HepG2 (cell line): ENCODE results near the gene AGER. TPM values are rescaled to one million over a fixed set of nuclear protein-coding genes. Genes with fewer than 3 reads are reported as not detected.

Experiments
- BHLHE40 ChIP-seq: IDR thresholded peaks from 2 replicates; pipeline ENCODE4 v1.6.1; 2011; ENCODE audit warnings: low read length, improper control_type of control experiment
- CCDC6 ChIP-seq: sonication (generic); formaldehyde crosslinking; IDR thresholded peaks from 2 replicates; pipeline ENCODE4 v1.8.1; 2022; ENCODE audit warnings: mild to moderate bottlenecking, missing genetic modification reagents, moderate library complexity
- ESRRA ChIP-seq: sonication (generic); formaldehyde crosslinking; IDR thresholded peaks from 2 replicates; pipeline ENCODE4 v1.5.1; 2020; ENCODE audit warnings: mild to moderate bottlenecking, low read depth, missing genetic modification reagents
- FOSL2 ChIP-seq: sonication (generic); formaldehyde crosslinking; IDR thresholded peaks from 2 replicates; pipeline ENCODE4 v1.4.0; 2020; ENCODE audit warnings: missing genetic modification reagents
- GABPB1 ChIP-seq: IDR thresholded peaks from 2 replicates; pipeline ENCODE4 v1.6.1; 2016; ENCODE audit warnings: mild to moderate bottlenecking, missing genetic modification reagents, moderate library complexity, missing compliant biosample characterization
- GTF3A ChIP-seq: sonication (generic); formaldehyde crosslinking; conservative IDR thresholded peaks from 2 replicates; pipeline ENCODE4 v1.4.0; 2020; ENCODE audit warnings: mild to moderate bottlenecking, missing genetic modification reagents
- HOXA3 ChIP-seq: sonication (generic); formaldehyde crosslinking; IDR thresholded peaks from 2 replicates; pipeline ENCODE4 v1.5.0; 2020; ENCODE audit warnings: missing genetic modification reagents
- KLF16 ChIP-seq, 2 experiments: sonication (generic) in 1 of 2; formaldehyde crosslinking in 1 of 2; IDR thresholded peaks; 2 replicates each; pipeline versions ENCODE4 v1.6.1 to v1.8.0; 2016 to 2023; ENCODE audit warnings: missing genetic modification reagents in 2 of 2, missing compliant biosample characterization in 1 of 2
- SIN3B ChIP-seq: fragments of 150-350 bp; IDR thresholded peaks from 2 replicates; pipeline ENCODE4 v1.6.1; 2014; ENCODE audit warnings: low read length
- TSC22D2 ChIP-seq: sonication (generic); formaldehyde crosslinking; IDR thresholded peaks from 2 replicates; pipeline ENCODE4 v1.5.1; 2020; ENCODE audit warnings: missing genetic modification reagents, mild to moderate bottlenecking, borderline replicate concordance
- ZFAT ChIP-seq: sonication (generic); formaldehyde crosslinking; conservative IDR thresholded peaks from 2 replicates; pipeline ENCODE4 v1.8.1; 2023; ENCODE audit warnings: missing genetic modification reagents, inconsistent platforms
- ZFP41 ChIP-seq: sonication (generic); formaldehyde crosslinking; IDR thresholded peaks from 2 replicates; pipeline ENCODE4 v1.4.0; 2020; ENCODE audit warnings: mild to moderate bottlenecking, missing genetic modification reagents, borderline replicate concordance
- ZKSCAN5 ChIP-seq: sonication (generic); formaldehyde crosslinking; IDR thresholded peaks from 2 replicates; pipeline ENCODE4 v1.5.1; 2020; ENCODE audit warnings: mild to moderate bottlenecking, missing genetic modification reagents
- ZNF10 ChIP-seq: sonication (generic); formaldehyde crosslinking; IDR thresholded peaks from 2 replicates; pipeline ENCODE4 v1.4.0; 2020; ENCODE audit warnings: mild to moderate bottlenecking, low read depth, missing genetic modification reagents, borderline replicate concordance
- ZNF101 ChIP-seq: sonication (generic); formaldehyde crosslinking; IDR thresholded peaks from 2 replicates; pipeline ENCODE4 v1.4.0; 2020; ENCODE audit warnings: mild to moderate bottlenecking, low read depth, missing genetic modification reagents, borderline replicate concordance
- ZNF367 ChIP-seq: sonication (generic); formaldehyde crosslinking; IDR thresholded peaks from 2 replicates; pipeline ENCODE4 v1.4.0; 2020; ENCODE audit warnings: missing genetic modification reagents, borderline replicate concordance
- ZNF460 ChIP-seq: sonication (generic); formaldehyde crosslinking; IDR thresholded peaks from 2 replicates; pipeline ENCODE4 v1.5.1; 2020; ENCODE audit warnings: missing genetic modification reagents, mild to moderate bottlenecking, borderline replicate concordance
- ZNF558 ChIP-seq: sonication (generic); formaldehyde crosslinking; IDR thresholded peaks from 2 replicates; pipeline ENCODE4 v1.9.0; 2022; ENCODE audit warnings: mild to moderate bottlenecking, missing genetic modification reagents, borderline replicate concordance
- ZNF782 ChIP-seq: sonication (generic); formaldehyde crosslinking; IDR thresholded peaks from 2 replicates; pipeline ENCODE4 v1.4.0; 2020; ENCODE audit warnings: missing genetic modification reagents, mild to moderate bottlenecking, borderline replicate concordance
- ZSCAN31 ChIP-seq: sonication (generic); formaldehyde crosslinking; IDR thresholded peaks from 2 replicates; pipeline ENCODE4 v1.5.0; 2020; ENCODE audit warnings: low read depth, mild to moderate bottlenecking, missing genetic modification reagents
- polyA plus RNA-seq, 8 experiments: library from polyadenylated mRNA; depleted of rRNA in 3 of 8; stranded (reverse) in 7 of 8; unstranded in 1 of 8; fragments of >200 nt; fragmentation: Illumina TruSeq in 4 of 8; extraction: Trizol in 4 of 8; gene quantifications; 2 replicates each; pipeline versions ENCODE4 v1.2.1 to v1.2.3, GENCODE V29; 2011 to 2016; ENCODE audit warnings: low read depth in 4 of 8, missing spikeins in 1 of 8, mixed read lengths in 1 of 8; ENCODE audit not compliant: insufficient read depth in 1 of 8
- total RNA-seq, 5 experiments: library from RNA; depleted of rRNA; stranded (reverse); fragments of >200 nt; fragmentation: Illumina TruSeq; extraction: Trizol; gene quantifications; 2 replicates each; pipeline ENCODE4 v1.2.3, GENCODE V29; 2016; ENCODE audit warnings: low read depth in 1 of 5
- TF ChIP-seq, protein P1 (sequence below): sonication (generic); formaldehyde crosslinking; IDR thresholded peaks from 2 replicates; pipeline ENCODE4 v1.8.0; 2022; ENCODE audit warnings: missing genetic modification reagents, mild to moderate bottlenecking, borderline replicate concordance
- TF ChIP-seq, protein P2 (sequence below): sonication (generic); formaldehyde crosslinking; conservative IDR thresholded peaks from 2 replicates; pipeline ENCODE4 v1.4.0; 2020; ENCODE audit warnings: missing genetic modification reagents
- TF ChIP-seq, protein P3 (sequence below): IDR thresholded peaks from 2 replicates; pipeline ENCODE4 v1.6.1; 2016; ENCODE audit warnings: missing genetic modification reagents, missing compliant biosample characterization

The AGER gene
- total and polyA plus RNA-seq, 2 of the 13 experiments (the other 11 are each of a cell fraction or from before 2014, with no cell fraction given), result 1.9 to 5.1 TPM

DNA sequence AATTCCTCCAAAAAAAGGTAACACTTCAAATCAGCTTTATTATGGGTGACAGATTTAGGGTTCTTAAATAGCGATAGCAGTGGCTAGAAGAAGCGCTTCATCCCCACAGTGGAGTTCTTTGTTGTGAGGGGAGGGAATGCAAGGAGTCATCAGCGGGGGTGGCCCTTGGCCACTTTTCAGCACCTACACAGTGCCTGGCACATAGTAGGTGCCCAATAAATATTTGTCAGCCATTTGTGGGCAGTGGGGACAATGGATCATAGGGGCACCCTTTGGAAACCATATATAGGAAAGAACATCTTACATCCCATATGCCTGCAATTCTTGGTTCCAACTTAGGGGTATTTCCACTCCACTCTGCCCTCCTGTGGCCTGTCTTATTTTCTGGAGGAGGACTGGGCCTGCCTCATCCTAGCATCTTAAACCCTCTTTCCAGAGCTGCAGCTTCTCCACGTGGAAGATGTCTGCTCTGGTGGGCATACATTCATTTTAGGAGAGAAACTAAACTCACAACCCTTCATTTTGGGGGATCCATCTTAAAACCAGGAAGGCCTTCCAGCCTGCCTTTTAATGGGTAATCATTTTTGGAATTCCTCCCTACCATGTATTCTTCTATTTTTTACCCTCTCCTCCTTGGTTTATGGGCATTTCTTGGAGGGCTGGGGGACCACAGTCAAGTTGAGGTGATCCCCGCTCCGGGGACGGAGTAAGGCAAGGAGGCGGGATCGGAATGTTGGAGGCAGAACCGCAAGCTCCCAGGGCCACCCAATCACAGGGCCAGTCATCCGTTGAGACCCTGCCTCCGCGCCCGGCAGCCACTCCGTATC lies 11.0 kb upstream of the AGER start (continued):
- TF ChIP-seq ZNF367 (no peak; the same call in 1 of the 2 replicates), KLF16 (CRISPR knock-in tag; IDR thresholded peaks at IDR 0.05) (no peak), ZSCAN31 (CRISPR knock-in tag) (no peak), HOXA3 (CRISPR knock-in tag) (no peak), ESRRA (CRISPR knock-in tag) (no peak), ZNF782 (CRISPR knock-in tag) (no peak), ZNF460 (CRISPR knock-in tag) (no peak), ZKSCAN5 (no peak), FOSL2 (CRISPR knock-in tag) (no peak), ZNF10 (CRISPR knock-in tag) (no peak), GTF3A (CRISPR knock-in tag) (no peak), GABPB1 (CRISPR knock-in tag) (no peak), BHLHE40 (no peak), TSC22D2 (CRISPR knock-in tag) (no peak), ZFAT (CRISPR knock-in tag) (no peak), ZNF101 (no peak), ZNF558 (CRISPR knock-in tag) (no peak), CCDC6 (CRISPR knock-in tag) (0 out of 2 replicates have a peak, but pooled peaks have one; percentile 53), SIN3B (no peak), ZFP41 (no peak)
- TF ChIP-seq, protein P1, sequence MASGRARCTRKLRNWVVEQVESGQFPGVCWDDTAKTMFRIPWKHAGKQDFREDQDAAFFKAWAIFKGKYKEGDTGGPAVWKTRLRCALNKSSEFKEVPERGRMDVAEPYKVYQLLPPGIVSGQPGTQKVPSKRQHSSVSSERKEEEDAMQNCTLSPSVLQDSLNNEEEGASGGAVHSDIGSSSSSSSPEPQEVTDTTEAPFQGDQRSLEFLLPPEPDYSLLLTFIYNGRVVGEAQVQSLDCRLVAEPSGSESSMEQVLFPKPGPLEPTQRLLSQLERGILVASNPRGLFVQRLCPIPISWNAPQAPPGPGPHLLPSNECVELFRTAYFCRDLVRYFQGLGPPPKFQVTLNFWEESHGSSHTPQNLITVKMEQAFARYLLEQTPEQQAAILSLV (CRISPR knock-in tag), result no peak
- TF ChIP-seq, protein P2, sequence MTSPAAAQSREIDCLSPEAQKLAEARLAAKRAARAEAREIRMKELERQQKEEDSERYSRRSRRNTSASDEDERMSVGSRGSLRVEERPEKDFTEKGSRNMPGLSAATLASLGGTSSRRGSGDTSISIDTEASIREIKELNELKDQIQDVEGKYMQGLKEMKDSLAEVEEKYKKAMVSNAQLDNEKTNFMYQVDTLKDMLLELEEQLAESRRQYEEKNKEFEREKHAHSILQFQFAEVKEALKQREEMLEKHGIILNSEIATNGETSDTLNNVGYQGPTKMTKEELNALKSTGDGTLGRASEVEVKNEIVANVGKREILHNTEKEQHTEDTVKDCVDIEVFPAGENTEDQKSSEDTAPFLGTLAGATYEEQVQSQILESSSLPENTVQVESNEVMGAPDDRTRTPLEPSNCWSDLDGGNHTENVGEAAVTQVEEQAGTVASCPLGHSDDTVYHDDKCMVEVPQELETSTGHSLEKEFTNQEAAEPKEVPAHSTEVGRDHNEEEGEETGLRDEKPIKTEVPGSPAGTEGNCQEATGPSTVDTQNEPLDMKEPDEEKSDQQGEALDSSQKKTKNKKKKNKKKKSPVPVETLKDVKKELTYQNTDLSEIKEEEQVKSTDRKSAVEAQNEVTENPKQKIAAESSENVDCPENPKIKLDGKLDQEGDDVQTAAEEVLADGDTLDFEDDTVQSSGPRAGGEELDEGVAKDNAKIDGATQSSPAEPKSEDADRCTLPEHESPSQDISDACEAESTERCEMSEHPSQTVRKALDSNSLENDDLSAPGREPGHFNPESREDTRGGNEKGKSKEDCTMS, result no peak
- TF ChIP-seq, protein P3, sequence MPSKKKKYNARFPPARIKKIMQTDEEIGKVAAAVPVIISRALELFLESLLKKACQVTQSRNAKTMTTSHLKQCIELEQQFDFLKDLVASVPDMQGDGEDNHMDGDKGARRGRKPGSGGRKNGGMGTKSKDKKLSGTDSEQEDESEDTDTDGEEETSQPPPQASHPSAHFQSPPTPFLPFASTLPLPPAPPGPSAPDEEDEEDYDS (CRISPR knock-in tag), result peak; percentile 95
